ENCODE results near the gene TRAPPC6A. TPM values are rescaled to one million over a fixed set of nuclear protein-coding genes. Genes with fewer than 3 reads are reported as not detected.

Gene TRAPPC6A
- total and polyA plus RNA-seq, 2 of the 4 experiments (the other 2 are of a cell fraction), result 4.1 to 13.4 TPM

DNA sequence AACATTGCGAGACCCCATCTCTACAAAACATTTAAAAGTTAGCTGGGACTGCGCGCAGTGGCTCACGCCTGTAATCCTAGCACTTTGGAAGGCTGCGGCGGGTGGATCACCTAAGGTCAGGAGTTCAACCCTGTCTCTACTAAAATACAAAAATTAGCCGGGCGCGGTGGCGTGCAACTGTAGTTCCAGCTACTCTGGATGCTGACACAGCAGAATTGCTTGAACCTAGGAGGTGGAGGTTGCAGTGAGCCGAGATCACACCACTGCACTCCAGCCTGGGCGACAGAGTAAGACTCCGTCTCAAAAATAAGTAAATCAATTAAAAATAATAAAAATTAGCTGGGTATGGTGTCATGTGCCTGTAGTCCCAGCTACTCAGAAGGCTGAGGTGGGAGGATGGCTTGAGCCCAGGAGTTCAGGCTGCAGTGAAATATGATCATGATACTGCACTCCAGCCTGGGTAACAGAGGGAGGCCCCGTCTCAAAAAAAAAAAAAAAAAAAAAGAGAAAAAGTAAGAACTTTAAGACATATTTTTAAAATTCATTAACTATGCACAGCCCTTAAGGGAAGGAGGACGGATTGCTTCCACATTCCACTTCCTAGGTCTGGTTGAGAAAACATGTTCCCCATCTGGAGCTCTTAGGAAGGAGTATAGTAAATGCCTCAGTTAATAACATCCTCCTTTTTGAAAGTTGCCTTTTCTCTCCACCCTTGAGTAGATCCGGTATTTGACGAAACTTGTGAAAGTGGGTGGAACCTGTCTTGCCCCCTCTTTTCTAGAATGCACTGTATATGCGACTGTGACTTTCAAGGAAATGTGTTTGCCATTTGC is 41.1 kb upstream of the TRAPPC6A start:
- Histone ChIP-seq H3K79me1 (ENCODE audit: low read depth in 1 of 2, low read length in 2 of 2) (no peaks in the 10 kb centered on the region), H2BK20ac (ENCODE audit: low read depth, low read length) (no peak overlapping the region), H3K4ac (ENCODE audit: low read depth, low read length) (no peak overlapping the region), H3K14ac (replicated peaks; ENCODE audit: low read depth, low read length) (no peak overlapping the region), H3K18ac (ENCODE audit: low read depth, low read length) (no peak overlapping the region), H4K20me1 (ENCODE audit: insufficient read depth, low read length) (no peaks in the 10 kb centered on the region; the same call in 1 of the 2 replicates), H3K4me3 (ENCODE audit: insufficient read depth, low read depth, low read length) (no peak overlapping the region), H4K5ac (ENCODE audit: low read depth, low read length) (no peak overlapping the region), H3K27ac (ENCODE audit: insufficient read depth, low read length) (no peak overlapping the region), H2AK5ac (ENCODE audit: low read depth, low read length) (no peak overlapping the region), H3K9ac (ENCODE audit: low read depth, low read length) (no peak overlapping the region), H3K4me1 (ENCODE audit: control insufficient read depth, insufficient read depth, low read length) (peaks cover 2% of the 10 kb centered on the region; the same call in 1 of the 2 replicates), H3K36me3 (ENCODE audit: control insufficient read depth, insufficient read depth, low read length) (no peaks in the 10 kb centered on the region), H3K27me3 (ENCODE audit: control insufficient read depth, insufficient read depth, low read length) (peaks cover 66% of the 10 kb centered on the region), H2BK5ac (ENCODE audit: low read depth, low read length, poor library complexity, severe bottlenecking) (no peak overlapping the region), H4K91ac (ENCODE audit: insufficient read depth, low read depth, low read length) (no peak overlapping the region), H2AK9ac (replicated peaks; ENCODE audit: low read depth, low read length, poor library complexity) (no peak overlapping the region), H3K56ac (ENCODE audit: extremely low read depth, insufficient read depth, low read length) (no peak overlapping the region), H3K9me1 (ENCODE audit: insufficient read depth, low read length) (no peaks in the 10 kb centered on the region), H4K8ac (ENCODE audit: low read depth in 2 of 2, low read length in 2 of 2) (no peak overlapping the region), H2BK15ac (ENCODE audit: low read depth, low read length) (no peak overlapping the region), H2AFZ (replicated peaks; ENCODE audit: low read length, poor library complexity) (no peak overlapping the region), H2BK120ac (ENCODE audit: low read depth, low read length) (no peak overlapping the region), H3K23ac (ENCODE audit: low read depth, low read length) (no peak overlapping the region), H3K9me3 (ENCODE audit: control insufficient read depth, insufficient read depth, low read length) (no peaks in the 10 kb centered on the region), H3K4me2 (ENCODE audit: low read depth, low read length) (no peak overlapping the region)
- DNase-seq, result no peak
- TF ChIP-seq MAFK (IDR thresholded peaks at IDR 0.05; ENCODE audit: low read depth, low read length) (peak; percentile 88), RFX5 (IDR thresholded peaks at IDR 0.05; ENCODE audit: low read depth, low read length) (no peak), BHLHE40 (IDR thresholded peaks at IDR 0.05; ENCODE audit: low read depth, low read length) (no peak)
- intact Hi-C loops (cut with micrococcal nuclease), result no loop called here
- ChIA-PET POLR2A (ENCODE audit: unreplicated experiment) (interaction anchor here (0.7 kb wide), 1 partner anchor 16 kb away, joined by 23 read pairs; no protein-coding TSS in a partner anchor), CTCF (no interaction called here)
- BruUV-seq (replicated peaks), result no TSS peak
- dilution Hi-C loops (cut with HindIII; ENCODE audit: low sequenced_read_pairs, unreplicated experiment), result no loop called here
- in situ Hi-C loops (cut with MboI; ENCODE audit: low sequenced_read_pairs), result no loop called here
- ATAC-seq (ENCODE audit: low read depth), result no peak
- 88% methylated on average over 5 of the region's 18 CpGs; no CpG with 5 or more reads in 1 of the 2 experiments for WGBS, 2 experiments (ENCODE audit: extremely low coverage in 2 of 2, insufficient read length in 1 of 2)

Data from IMR-90 (cell line).